ENCODE results near the gene NAPB.

The NAPB gene

GRCh38 chr20:23340524-23340923, 80.8 kb downstream of the NAPB start:
- no peak for DNase-seq

GRCh38 chr20:23339986-23340385, 81.3 kb downstream of the NAPB start:
- no peak for DNase-seq

GRCh38 chr20:23337312-23337711, 84.0 kb downstream of the NAPB start:
- no peak for DNase-seq

GRCh38 chr20:23336476-23336875, 84.8 kb downstream of the NAPB start:
- no peak for DNase-seq

- DNase-seq = no peak
These were observed 85.8 kb downstream of the NAPB start for GRCh38 chr20:23335521-23335920.

GRCh38 chr20:23334111-23334510, 87.2 kb downstream of the NAPB start:
- no peak for DNase-seq

- DNase-seq = no peak
These were observed 88.8 kb downstream of the NAPB start for GRCh38 chr20:23332467-23332866.

GRCh38 chr20:23331450-23332350, 89.6 kb downstream of the NAPB start:
- DNase-seq = no peak

- no peak for DNase-seq
These were observed 93.5 kb downstream of the NAPB start for GRCh38 chr20:23327617-23328333.

GRCh38 chr20:23326774-23327173, 94.5 kb downstream of the NAPB start:
- no peak for DNase-seq

- DNase-seq = no peak
These were observed 96.2 kb downstream of the NAPB start for GRCh38 chr20:23325107-23325506.
